Astrocyte (in vitro differentiated cells and primary cell): ENCODE data around the gene PSMG4. TPM values are rescaled to one million over a fixed set of nuclear protein-coding genes. Genes with fewer than 3 reads are reported as not detected.
A peak's percentile ranks its signal among the peaks of the same experiment; 100 is the strongest.

Experiments used
- DNase-seq: peaks from one replicate; pipeline ENCODE4 v3.0.0-alpha.2; 2010; ENCODE audit warnings: low read depth
- FAIRE-seq: peaks from 2 replicates; lab custom pipeline; 2011; peaks lifted over from hg19 to GRCh38; lab: Jason Lieb, UNC
- H2AFZ ChIP-seq: 2 replicates; pipeline ENCODE4 v1.6.0; 2012; ENCODE audit warnings: low read depth, low read length, inconsistent platforms
- H3K27ac ChIP-seq: 2 replicates; pipeline ENCODE4 v1.5.1; 2011; ENCODE audit warnings: low read depth, low read length, inconsistent platforms
- H3K27me3 ChIP-seq: 2 replicates; pipeline ENCODE4 v1.6.0; 2011; ENCODE audit warnings: low read length, inconsistent platforms; ENCODE audit not compliant: insufficient read depth
- H3K36me3 ChIP-seq: 2 replicates; pipeline ENCODE4 v1.5.1; 2011; ENCODE audit warnings: low read length, inconsistent platforms; ENCODE audit not compliant: insufficient read depth
- H3K4me1 ChIP-seq: 2 replicates; pipeline ENCODE4 v1.5.1; 2011; ENCODE audit warnings: low read length, inconsistent platforms; ENCODE audit not compliant: insufficient read depth
- H3K4me2 ChIP-seq: 2 replicates; pipeline ENCODE4 v1.6.0; 2012; ENCODE audit warnings: low read length, inconsistent platforms
- H3K4me3 ChIP-seq: 2 replicates; pipeline ENCODE4 v1.5.1; 2011; ENCODE audit warnings: low read depth, mild to moderate bottlenecking, low read length, inconsistent platforms; ENCODE audit not compliant: insufficient read depth
- H3K79me2 ChIP-seq: 2 replicates; pipeline ENCODE4 v1.6.0; 2012; ENCODE audit warnings: mild to moderate bottlenecking, low read length, inconsistent platforms; ENCODE audit not compliant: insufficient read depth
- H3K9ac ChIP-seq: 2 replicates; pipeline ENCODE4 v1.6.0; 2012; ENCODE audit warnings: mild to moderate bottlenecking, low read length, inconsistent platforms
- H3K9me3 ChIP-seq: 2 replicates; pipeline ENCODE4 v1.5.1; 2012; ENCODE audit warnings: low read depth, mild to moderate bottlenecking, low read length, inconsistent platforms; ENCODE audit not compliant: insufficient read depth
- H4K20me1 ChIP-seq: 2 replicates; pipeline ENCODE4 v1.6.0; 2012; ENCODE audit warnings: low read length, inconsistent platforms; ENCODE audit not compliant: insufficient read depth
- H3K27ac Mint-ChIP-seq: one replicate; pipeline ENCODE4 v1.8.0; 2021; ENCODE audit warnings: mild to moderate bottlenecking, mixed read lengths; ENCODE audit not compliant: unreplicated experiment
- H3K27me3 Mint-ChIP-seq: one replicate; pipeline ENCODE4 v1.8.0; 2021; ENCODE audit warnings: low read depth, mixed read lengths; ENCODE audit not compliant: unreplicated experiment
- H3K36me3 Mint-ChIP-seq: one replicate; pipeline ENCODE4 v1.8.0; 2021; ENCODE audit warnings: low read depth, mixed read lengths; ENCODE audit not compliant: unreplicated experiment
- H3K4me1 Mint-ChIP-seq: one replicate; pipeline ENCODE4 v1.8.0; 2021; ENCODE audit warnings: low read depth, mixed read lengths; ENCODE audit not compliant: unreplicated experiment
- H3K4me3 Mint-ChIP-seq: one replicate; pipeline ENCODE4 v1.8.0; 2021; ENCODE audit warnings: mild to moderate bottlenecking, moderate library complexity, mixed read lengths; ENCODE audit not compliant: unreplicated experiment
- H3K9me3 Mint-ChIP-seq: one replicate; pipeline ENCODE4 v1.8.0; 2021; ENCODE audit warnings: mild to moderate bottlenecking, mixed read lengths; ENCODE audit not compliant: unreplicated experiment
- CTCF ChIP-seq: IDR thresholded peaks from 2 replicates; pipeline ENCODE4 v1.5.1; 2011; ENCODE audit warnings: low read depth, mild to moderate bottlenecking, inconsistent platforms, low read length, moderate library complexity; ENCODE audit not compliant: insufficient read depth
- EZH2 ChIP-seq: IDR thresholded peaks from 2 replicates; pipeline ENCODE4 v1.6.1; 2012; ENCODE audit warnings: mild to moderate bottlenecking, low read length, inconsistent platforms; ENCODE audit not compliant: insufficient read depth
- total RNA-seq: library from RNA; stranded (reverse); gene quantifications from 2 replicates; pipeline ENCODE4 v1.2.1, GENCODE V29; 2021

The PSMG4 gene
- total RNA-seq, 1 donor from 2014 or later: 23.4 TPM

GRCh38 chr6:3233321-3233720 is 25.4 kb upstream of the PSMG4 start:
- FAIRE-seq (no peak), DNase-seq (no peak)
- Mint-ChIP-seq H3K36me3 (no peaks in the 10 kb centered on the region), H3K27ac (no peak overlapping the region), H3K27me3 (peaks cover 10% of the 10 kb centered on the region), H3K4me3 (peak overlapping the region; percentile 17), H3K9me3 (no peaks in the 10 kb centered on the region), H3K4me1 (peaks cover 18% of the 10 kb centered on the region)
- Histone ChIP-seq H3K27ac (no peak overlapping the region), H4K20me1 (no peaks in the 10 kb centered on the region), H2AFZ (no peak overlapping the region), H3K4me2 (no peak overlapping the region), H3K9ac (no peak overlapping the region), H3K4me3 (no peak overlapping the region), H3K9me3 (no peaks in the 10 kb centered on the region), H3K4me1 (peaks cover 26% of the 10 kb centered on the region), H3K27me3 (peaks cover 50% of the 10 kb centered on the region), H3K79me2 (no peaks in the 10 kb centered on the region), H3K36me3 (no peaks in the 10 kb centered on the region)
- TF ChIP-seq CTCF: no peak
- TF ChIP-seq EZH2: no peak

GRCh38 chr6:3233904-3234303 is 24.8 kb upstream of the PSMG4 start:
- Histone ChIP-seq H2AFZ (no peak overlapping the region), H3K36me3 (no peaks in the 10 kb centered on the region), H3K4me1 (peaks cover 24% of the 10 kb centered on the region), H3K27ac (no peak overlapping the region), H3K79me2 (no peaks in the 10 kb centered on the region), H3K9ac (no peak overlapping the region), H3K27me3 (peaks cover 46% of the 10 kb centered on the region), H3K4me2 (no peak overlapping the region), H4K20me1 (no peaks in the 10 kb centered on the region), H3K9me3 (no peaks in the 10 kb centered on the region), H3K4me3 (no peak overlapping the region)
- Mint-ChIP-seq H3K27ac (no peak overlapping the region), H3K36me3 (no peaks in the 10 kb centered on the region), H3K9me3 (no peaks in the 10 kb centered on the region), H3K27me3 (peaks cover 7% of the 10 kb centered on the region), H3K4me3 (no peak overlapping the region), H3K4me1 (peaks cover 15% of the 10 kb centered on the region)
- DNase-seq (no peak), FAIRE-seq (no peak)
- TF ChIP-seq EZH2 (no peak), CTCF (no peak)

- no peaks in the 10 kb centered on the region for H3K9me3 Mint-ChIP-seq
- H3K4me2 ChIP-seq: no peak overlapping the region
- H3K79me2 ChIP-seq: no peaks in the 10 kb centered on the region
- H3K4me1 Mint-ChIP-seq: peaks cover 8% of the 10 kb centered on the region
- peaks cover 12% of the 10 kb centered on the region for H3K27me3 Mint-ChIP-seq
- peaks cover 30% of the 10 kb centered on the region for H3K27me3 ChIP-seq
- TF ChIP-seq CTCF (no peak), EZH2 (no peak)
- H3K9me3 ChIP-seq: no peaks in the 10 kb centered on the region
- no peak overlapping the region for H2AFZ ChIP-seq
- no peak overlapping the region for H3K4me3 Mint-ChIP-seq
- no peaks in the 10 kb centered on the region for H3K36me3 Mint-ChIP-seq
- no peak overlapping the region for H3K9ac ChIP-seq
- H3K27ac Mint-ChIP-seq: no peak overlapping the region
- H3K27ac ChIP-seq: no peak overlapping the region
- no peaks in the 10 kb centered on the region for H4K20me1 ChIP-seq
- H3K4me3 ChIP-seq: no peak overlapping the region
- FAIRE-seq (no peak), DNase-seq (no peak)
- peaks cover 11% of the 10 kb centered on the region for H3K4me1 ChIP-seq
- no peaks in the 10 kb centered on the region for H3K36me3 ChIP-seq
Observed at GRCh38 chr6:3235486-3235885, 23.3 kb upstream of the PSMG4 start.
